K562 treated with DMSO at 1 percent for 4 hours (cell line): ENCODE results near the gene HDAC10. TPM values are rescaled to one million over a fixed set of nuclear protein-coding genes. Genes with fewer than 3 reads are reported as not detected.

Source experiments
- total RNA-seq: library from RNA; unstranded; fragments of 300-600 nt; gene quantifications from 2 replicates; pipeline ENCODE4 v1.2.3, GENCODE V29; 2022; ENCODE audit not compliant: insufficient read depth

The HDAC10 gene, protein sequence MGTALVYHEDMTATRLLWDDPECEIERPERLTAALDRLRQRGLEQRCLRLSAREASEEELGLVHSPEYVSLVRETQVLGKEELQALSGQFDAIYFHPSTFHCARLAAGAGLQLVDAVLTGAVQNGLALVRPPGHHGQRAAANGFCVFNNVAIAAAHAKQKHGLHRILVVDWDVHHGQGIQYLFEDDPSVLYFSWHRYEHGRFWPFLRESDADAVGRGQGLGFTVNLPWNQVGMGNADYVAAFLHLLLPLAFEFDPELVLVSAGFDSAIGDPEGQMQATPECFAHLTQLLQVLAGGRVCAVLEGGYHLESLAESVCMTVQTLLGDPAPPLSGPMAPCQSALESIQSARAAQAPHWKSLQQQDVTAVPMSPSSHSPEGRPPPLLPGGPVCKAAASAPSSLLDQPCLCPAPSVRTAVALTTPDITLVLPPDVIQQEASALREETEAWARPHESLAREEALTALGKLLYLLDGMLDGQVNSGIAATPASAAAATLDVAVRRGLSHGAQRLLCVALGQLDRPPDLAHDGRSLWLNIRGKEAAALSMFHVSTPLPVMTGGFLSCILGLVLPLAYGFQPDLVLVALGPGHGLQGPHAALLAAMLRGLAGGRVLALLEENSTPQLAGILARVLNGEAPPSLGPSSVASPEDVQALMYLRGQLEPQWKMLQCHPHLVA
- total RNA-seq = 25.1 and 29.2 TPM in 2 replicates

DNA sequence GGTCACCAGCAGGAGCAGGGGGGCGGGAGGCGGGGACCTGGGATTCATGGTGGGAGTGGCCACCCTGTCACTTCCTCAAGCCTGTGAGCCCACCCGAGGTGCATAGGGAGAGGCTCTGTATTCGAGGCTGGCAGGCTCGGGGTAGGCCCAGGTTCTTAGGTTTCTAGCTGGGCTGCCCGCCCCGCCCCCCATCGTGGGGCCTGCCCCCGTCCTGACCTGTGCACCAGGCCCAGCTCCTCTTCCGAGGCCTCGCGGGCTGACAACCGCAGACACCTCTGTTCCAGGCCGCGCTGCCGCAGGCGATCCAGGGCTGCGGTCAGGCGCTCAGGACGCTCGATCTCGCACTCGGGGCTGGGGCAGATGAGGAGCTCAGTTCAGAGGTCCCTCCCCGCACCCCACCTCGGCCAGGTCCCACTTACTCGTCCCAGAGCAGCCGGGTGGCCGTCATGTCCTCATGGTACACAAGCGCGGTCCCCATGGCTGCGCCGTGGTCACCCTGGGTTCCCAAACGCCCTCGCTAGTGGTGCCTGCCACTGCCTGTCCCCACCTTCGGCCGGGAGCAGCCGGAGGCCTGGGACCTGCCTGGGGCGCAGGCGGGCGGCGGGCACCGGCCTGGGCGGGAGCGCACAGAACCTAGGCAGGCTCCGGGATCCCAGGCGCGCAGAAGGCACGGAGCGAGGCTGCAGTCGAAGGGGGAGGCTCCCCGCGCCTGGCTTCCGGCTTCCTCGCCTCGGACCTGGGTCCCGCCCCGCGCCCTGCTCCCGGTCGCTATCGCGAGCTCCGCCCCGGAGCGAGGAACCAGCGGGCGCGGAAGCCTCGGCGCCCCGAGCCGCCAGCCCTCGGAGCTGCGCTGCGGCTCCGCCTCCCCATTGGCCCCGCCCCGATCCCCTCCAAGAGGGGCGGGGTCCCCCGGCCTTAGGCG is at the start of gene HDAC10:
Gene HDAC10, minus strand, starts transcription at position 711 of the 922 bp plus-strand sequence. Its CDS starts 233 bp downstream, at position 478.

DNA sequence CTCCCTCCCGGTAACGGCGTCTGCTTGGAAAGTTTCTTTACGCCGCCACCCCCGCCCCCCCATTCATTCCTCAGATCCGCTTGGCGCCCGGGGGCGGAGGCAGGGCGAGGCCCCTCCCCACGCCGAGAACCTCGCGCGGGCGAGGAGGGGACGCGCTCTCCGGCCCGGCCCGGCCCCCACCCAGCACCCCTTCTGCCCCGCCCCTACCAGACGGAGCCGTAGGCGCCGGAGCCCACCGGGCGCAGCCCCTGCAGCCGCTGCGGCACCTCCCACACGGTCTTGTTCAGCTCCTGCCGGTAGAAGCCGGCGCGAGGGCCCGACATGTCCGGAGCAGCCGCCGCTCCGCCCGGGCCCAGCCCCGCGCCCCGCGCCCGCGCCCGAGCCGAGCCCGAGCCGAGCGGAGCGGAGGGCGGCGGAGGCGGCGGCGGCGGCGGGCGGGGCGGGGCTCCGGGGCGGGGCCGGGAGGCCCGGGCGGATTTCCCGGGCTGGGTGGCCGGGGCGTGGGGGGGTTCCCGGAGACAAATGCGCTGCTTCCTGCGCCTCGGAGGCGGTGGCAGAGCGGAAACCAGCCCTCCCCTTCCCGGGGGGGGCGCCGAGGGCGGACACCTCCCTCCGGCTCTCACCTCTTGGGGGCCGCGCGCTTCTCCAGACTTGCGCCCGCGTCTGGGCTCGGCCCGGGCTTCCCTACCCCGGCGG is 19.1 kb upstream of the HDAC10 start, which contains the start of gene MAPK11:
Gene MAPK11, minus strand, starts transcription at position 411 of the 696 bp plus-strand sequence. Its CDS starts 88 bp downstream, at position 323.

DNA sequence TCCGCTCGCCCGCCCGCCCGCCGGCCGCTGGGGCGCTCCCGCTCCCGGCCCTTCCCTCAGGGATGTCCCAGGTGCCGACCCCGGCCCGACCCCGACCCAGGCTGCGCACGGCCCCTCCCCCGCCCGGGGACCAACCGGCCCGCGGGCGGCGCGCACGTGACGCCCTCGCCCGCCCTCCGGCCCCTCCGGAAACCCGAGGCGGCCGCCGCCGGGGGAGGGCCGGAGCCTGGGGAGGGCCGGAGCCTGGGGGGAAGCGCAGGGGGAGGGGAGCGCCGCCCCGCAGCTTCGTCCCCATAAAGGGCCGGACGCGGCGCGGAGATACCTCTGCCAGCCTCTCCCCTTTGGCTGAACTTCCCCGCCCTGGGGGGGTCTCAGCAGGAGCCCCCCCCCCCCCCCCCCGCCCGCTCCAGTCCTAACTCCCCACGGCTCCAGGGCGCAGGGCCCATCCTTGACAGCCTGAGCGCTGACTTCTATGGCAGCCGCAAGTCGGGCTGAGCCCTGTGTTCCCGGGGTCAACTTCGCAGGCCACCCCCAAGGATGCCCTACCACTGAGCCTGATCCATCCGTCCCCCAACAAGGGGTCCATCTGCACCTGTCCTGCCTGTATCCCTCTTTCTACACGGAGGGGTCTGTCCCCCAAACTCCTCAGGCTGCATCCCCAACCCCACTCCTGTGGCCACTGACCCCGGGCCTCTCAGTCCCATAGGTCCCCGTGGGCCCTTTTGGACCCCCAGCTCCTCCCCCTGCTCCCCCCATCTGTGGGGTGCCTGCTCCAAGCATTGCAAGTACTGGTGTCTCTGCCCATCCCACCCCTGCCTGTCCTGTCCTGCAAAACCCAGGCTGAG is 10.8 kb upstream of the HDAC10 start, which contains the start of gene MAPK12:
Gene MAPK12, minus strand, starts transcription at position 69 of the 845 bp plus-strand sequence. CDS start 174 bp downstream, outside the sequence.

DNA sequence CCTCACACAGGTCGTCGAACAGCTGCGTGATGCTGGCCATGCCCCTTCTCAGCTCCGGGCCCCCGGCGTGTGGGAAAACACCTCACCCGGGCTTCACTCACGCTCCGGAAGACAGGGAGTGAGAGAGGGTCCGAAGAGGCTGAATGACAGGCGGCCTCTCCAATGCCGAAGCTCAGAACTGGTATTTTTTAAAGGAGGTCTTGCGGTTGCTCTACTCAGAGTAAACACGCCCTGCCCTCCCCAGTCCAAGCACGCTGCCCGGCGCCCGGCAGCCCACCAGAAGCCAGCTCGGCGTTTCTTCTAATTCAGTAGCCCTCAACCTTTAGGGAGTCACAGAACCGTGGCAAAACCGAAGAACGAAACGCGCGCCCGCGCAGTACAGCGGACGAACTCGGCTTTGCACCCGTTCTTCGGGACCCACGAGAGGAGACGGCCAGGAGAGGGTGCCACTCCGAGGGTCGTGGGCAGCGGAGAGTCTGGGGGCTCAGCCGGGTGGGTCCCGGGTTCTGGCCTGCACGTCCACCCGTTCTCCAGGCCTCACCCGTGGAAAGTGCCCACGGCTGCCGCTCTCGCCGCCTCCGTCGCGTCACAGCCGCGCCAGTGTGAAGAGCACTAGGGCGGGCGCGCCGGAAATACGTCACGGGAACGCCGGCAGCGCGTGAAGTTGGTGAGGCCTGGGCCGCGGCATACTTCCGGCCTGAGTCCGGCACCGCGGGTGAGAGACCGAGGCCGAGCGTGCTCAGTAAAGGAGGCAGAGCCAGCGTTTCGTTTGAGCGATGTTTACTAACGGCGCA is 6.4 kb downstream of the HDAC10 start, which contains the start of gene TUBGCP6:
Gene TUBGCP6, minus strand, starts transcription at position 604 of the 794 bp plus-strand sequence. Its CDS starts 564 bp downstream, at position 40.

DNA sequence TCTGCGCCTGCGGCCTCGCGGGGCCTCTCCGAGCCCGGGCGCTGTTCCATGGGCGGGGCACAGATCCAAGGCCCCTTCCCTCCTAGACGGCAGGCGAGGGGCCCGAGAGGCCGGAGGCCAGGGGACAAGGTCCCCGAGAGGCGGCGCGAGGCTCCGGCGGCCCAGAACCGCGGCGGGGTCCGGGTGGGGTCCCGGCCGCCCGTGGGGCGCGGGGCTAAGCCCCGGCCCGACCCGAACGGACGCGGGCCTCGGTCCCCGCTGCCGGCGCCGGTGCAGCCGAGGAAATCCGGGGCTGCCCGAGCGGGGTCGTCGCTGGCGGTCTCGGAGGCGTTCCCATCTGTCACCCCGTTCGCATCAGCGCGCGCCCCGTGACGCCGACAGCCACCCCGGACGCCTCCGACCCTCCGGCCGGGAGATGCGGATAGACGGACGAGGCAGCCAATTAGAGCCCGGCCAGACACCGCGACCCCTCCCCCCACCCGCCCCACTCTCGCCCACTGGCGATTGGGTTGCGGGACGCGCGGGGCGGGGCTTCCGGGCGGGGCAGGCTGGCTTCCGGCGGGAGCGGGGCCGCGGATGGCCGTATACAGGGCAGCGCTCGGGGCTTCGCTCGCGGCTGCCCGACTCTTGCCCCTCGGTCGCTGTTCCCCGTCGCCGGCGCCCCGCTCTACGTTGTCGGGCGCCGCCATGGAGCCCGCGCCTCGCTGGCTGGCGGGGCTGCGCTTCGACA is 50.4 kb downstream of the HDAC10 start, which contains the start of gene SELENOO:
Gene SELENOO, plus strand, starts transcription at position 551 of the 730 bp plus-strand sequence. Its CDS starts 26 bp downstream, at position 577.

Other genes with a start within 250 kb of the HDAC10 start
- gene IL17REL, start 238.5 kb downstream of the HDAC10 start, total RNA-seq = not detected in 2 replicates
- not detected in 2 replicates for gene TTLL8, start 193.0 kb downstream of the HDAC10 start, total RNA-seq
- gene MLC1, start 165.8 kb downstream of the HDAC10 start, total RNA-seq = 1.5 and 5.6 TPM in 2 replicates
- gene MOV10L1, start 161.3 kb downstream of the HDAC10 start, total RNA-seq = 0.66 and 0.81 TPM in 2 replicates
- gene PANX2, start 80.5 kb downstream of the HDAC10 start, total RNA-seq = 24.4 and 28.0 TPM in 2 replicates
- gene TRABD, start 65.4 kb downstream of the HDAC10 start, total RNA-seq = 54.3 and 67.9 TPM in 2 replicates
- gene SELENOO, start 50.3 kb downstream of the HDAC10 start, total RNA-seq = 19.9 and 32.2 TPM in 2 replicates
- 11.9 and 16.1 TPM in 2 replicates for gene TUBGCP6, start 6.2 kb downstream of the HDAC10 start, total RNA-seq
- gene MAPK12, start 10.4 kb upstream of the HDAC10 start, total RNA-seq = 24.5 and 32.8 TPM in 2 replicates
- 7.2 and 11.4 TPM in 2 replicates for gene MAPK11, start 19.1 kb upstream of the HDAC10 start, total RNA-seq
- gene PLXNB2, start 56.4 kb upstream of the HDAC10 start, total RNA-seq = 34.3 and 35.7 TPM in 2 replicates
- gene DENND6B, start 75.7 kb upstream of the HDAC10 start, total RNA-seq = 1.8 TPM in 2 replicates
- gene PPP6R2, start 92.1 kb upstream of the HDAC10 start, total RNA-seq = 42.2 and 49.8 TPM in 2 replicates
- 46.6 and 47.5 TPM in 2 replicates for gene SBF1, start 223.8 kb upstream of the HDAC10 start, total RNA-seq
- gene ADM2, start 230.3 kb upstream of the HDAC10 start, total RNA-seq = 8.0 and 9.4 TPM in 2 replicates
- not detected in 2 replicates for gene MIOX, start 235.6 kb upstream of the HDAC10 start, total RNA-seq